SJSA1 (cell line): ENCODE measurements around the gene MPP7. TPM values are rescaled to one million over a fixed set of nuclear protein-coding genes. Genes with fewer than 3 reads are reported as not detected.
A peak's percentile ranks its signal among the peaks of the same experiment; 100 is the strongest.

Source experiments
- DNase-seq, 2 experiments: peaks; one replicate each; pipeline ENCODE4 v3.0.0-alpha.2; 2015 to 2020; ENCODE audit warnings: low spot score in 2 of 2, low read depth in 1 of 2
- H3K27ac ChIP-seq: fragments of 250-450 bp; sonication (Bioruptor Pico); 2 replicates; pipeline ENCODE4 v1.5.1; 2020; ENCODE audit warnings: mild to moderate bottlenecking, moderate library complexity
- H3K27me3 ChIP-seq: fragments of 250-450 bp; sonication (Bioruptor Pico); replicated peaks from 2 replicates; pipeline ENCODE4 v1.5.1; 2020; ENCODE audit warnings: mild to moderate bottlenecking, moderate library complexity
- H3K36me3 ChIP-seq: fragments of 250-450 bp; sonication (Bioruptor Pico); 2 replicates; pipeline ENCODE4 v1.5.1; 2020; ENCODE audit warnings: mild to moderate bottlenecking
- H3K4me1 ChIP-seq: fragments of 250-450 bp; sonication (Bioruptor Pico); replicated peaks from 2 replicates; pipeline ENCODE4 v1.6.1; 2021; ENCODE audit warnings: mild to moderate bottlenecking
- H3K4me3 ChIP-seq: fragments of 250-450 bp; sonication (Bioruptor Pico); 2 replicates; pipeline ENCODE4 v1.5.1; 2020; ENCODE audit warnings: mild to moderate bottlenecking
- H3K9me3 ChIP-seq: fragments of 250-450 bp; sonication (Bioruptor Pico); replicated peaks from 2 replicates; pipeline ENCODE4 v1.5.1; 2020; ENCODE audit warnings: mild to moderate bottlenecking
- total RNA-seq: library from RNA; depleted of rRNA; stranded (reverse); fragments of >200 nt; shearing (Covaris generic); gene quantifications from 2 replicates; pipeline ENCODE4 v1.2.3, GENCODE V29; 2014; rRNA removed

The MPP7 gene
- total RNA-seq, 1 experiment from 2014 or later: 1.6 TPM

DNA sequence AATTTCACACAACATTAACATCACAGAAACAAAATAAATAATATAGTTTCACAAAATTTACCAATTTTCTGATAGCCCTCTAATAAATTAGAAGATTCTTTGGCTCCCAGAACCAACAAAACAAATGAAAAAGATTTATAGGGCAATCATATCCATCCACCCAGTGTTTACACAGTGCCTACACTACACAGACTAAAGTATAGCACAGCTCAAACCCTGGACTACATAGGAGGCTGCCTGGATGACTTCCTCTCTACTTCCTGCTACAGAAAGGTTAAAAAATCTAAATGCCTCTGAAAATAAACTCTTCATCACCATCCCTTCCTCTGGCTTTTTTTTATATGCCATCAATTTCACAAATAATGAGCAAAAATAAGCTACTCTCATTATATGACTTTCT is 28.4 kb downstream of the MPP7 start:
- Histone ChIP-seq H3K4me1 (no peaks in the 10 kb centered on the region), H3K4me3 (no peak overlapping the region), H3K27me3 (peaks cover 7% of the 10 kb centered on the region), H3K27ac (no peak overlapping the region), H3K9me3 (no peaks in the 10 kb centered on the region), H3K36me3 (no peaks in the 10 kb centered on the region)
- DNase-seq: no peak

DNA sequence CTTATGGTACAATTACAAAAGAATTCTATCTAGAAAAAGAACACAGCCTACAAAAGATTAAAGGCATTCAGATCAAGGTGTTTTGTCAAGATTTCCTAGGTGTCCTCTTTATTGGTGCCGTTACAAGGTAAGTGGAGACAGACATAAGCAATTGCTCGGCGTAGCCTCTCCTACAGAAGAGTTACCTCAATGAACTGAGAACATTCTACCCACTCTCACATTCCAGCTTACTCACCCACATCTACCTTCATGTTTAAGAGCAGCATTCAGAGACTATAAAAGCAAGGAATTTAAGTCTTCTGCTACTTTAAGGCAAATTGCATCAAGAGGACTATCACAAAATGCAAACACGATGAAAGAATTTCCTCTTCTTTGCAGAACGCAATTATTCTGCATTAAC is 29.5 kb downstream of the MPP7 start:
- peak in 1 of 2 experiments; percentile 13 for DNase-seq
- Histone ChIP-seq H3K4me1 (no peaks in the 10 kb centered on the region), H3K27me3 (peaks cover 7% of the 10 kb centered on the region), H3K27ac (no peak overlapping the region), H3K9me3 (no peaks in the 10 kb centered on the region), H3K36me3 (no peaks in the 10 kb centered on the region), H3K4me3 (no peak overlapping the region)

DNA sequence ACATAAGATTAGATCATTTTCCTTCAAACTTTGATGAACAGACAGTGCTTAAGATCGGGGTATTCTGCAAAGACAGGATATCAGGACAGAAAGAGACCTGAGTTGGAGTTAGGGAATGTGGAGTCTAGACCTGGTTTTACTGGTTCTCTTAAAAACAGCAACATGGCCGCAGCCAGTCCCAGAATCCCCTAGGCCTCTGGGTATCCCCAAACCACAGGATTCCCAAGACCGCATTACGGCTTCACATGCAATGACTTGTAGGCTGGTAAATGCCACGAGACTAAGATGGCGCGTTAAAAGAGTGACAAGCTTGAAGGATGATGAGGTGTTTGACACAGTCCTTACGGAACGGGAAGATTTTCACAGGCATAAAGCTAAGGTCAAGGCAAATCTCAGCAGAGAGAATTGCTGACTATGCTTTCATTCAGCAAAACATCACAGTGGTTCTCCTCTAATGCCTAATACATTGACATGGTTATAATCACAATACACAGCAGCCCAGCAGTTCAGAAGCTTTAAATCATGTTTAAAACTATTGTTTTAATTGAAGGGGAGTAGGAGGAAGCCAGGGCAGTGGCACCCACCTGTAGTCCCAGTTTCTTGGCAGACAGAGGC is 32.9 kb downstream of the MPP7 start:
- H3K9me3 ChIP-seq: no peaks in the 10 kb centered on the region
- no peak for DNase-seq

DNA sequence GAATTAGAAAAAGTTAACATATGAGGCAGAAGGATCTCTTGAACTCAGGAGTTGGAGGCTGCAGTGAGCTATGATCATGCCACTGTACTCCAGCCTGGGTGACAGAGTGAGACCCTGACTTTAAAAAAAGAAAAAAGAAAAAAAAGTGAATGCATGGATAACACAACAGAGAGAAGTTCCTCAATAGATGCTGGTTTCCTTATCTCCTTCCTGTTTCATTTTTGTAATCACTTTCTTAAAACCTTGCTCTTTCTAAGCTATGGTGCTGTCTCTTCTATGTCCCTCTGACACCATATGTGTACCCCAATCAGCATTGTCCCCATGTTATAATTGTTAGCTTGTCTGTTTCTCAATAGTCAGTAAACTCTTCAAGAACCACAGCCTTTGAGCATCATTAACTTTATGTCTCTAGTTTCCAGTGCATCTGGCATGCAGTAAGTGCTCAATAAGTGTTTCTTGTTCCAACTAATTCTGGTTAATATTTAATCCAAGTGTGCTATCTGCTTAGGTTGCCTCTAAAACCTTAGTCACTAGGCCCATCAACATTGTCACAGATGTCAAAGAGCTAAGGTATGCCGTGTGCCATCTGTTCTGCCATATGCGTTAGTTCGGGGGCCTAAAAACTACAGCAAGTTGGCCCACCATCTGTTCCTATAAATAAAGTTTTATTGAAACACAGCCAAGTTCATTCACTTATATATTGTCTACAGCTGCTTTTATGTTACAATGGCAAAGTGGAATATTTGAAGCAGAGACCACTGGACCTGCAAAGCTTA is 36.2 kb downstream of the MPP7 start:
- Histone ChIP-seq H3K36me3 (no peaks in the 10 kb centered on the region), H3K4me3 (no peak overlapping the region), H3K4me1 (no peaks in the 10 kb centered on the region), H3K27ac (no peak overlapping the region), H3K27me3 (peaks cover 5% of the 10 kb centered on the region), H3K9me3 (no peaks in the 10 kb centered on the region)
- no peak for DNase-seq

More for the DNA sequence above, 32.9 kb downstream of the MPP7 start:
- Histone ChIP-seq H3K4me3 (no peak overlapping the region), H3K27ac (no peak overlapping the region), H3K27me3 (peaks cover 3% of the 10 kb centered on the region), H3K36me3 (no peaks in the 10 kb centered on the region), H3K4me1 (no peaks in the 10 kb centered on the region)

DNA sequence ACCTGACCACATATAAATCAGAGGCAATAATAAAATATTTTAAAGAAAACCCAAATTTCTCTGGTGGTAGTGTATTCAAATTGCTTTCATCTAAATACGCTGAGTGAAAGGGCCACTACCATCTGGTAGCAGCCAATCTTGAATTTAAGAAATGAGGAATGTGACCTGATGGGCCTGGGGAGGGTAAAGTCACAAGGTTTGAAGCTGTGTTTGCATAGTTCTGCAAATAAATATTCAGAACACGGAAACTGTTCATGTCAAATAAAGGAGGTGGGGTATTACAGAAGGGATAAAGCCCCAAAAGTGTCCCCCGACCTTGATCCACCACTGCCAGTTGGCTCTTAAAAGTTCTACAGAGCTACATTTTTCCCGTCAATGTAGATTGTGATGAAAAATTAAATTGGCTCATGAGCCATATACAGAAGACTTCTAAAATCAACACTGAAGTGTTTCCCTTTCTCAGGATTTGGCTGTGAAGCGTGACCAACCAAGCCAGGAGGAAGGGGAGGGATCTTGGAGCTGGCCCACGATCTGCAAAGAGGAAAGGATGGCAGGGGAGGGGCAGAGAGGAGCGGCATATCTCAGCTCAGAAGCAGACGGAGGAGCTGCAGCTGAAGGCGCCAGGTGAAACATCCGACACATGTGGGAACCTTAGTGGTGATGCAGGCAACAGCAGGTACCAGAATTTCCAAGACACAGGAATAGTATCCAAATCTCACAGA is 39.6 kb downstream of the MPP7 start:
- DNase-seq: no peak
- Histone ChIP-seq H3K36me3 (no peaks in the 10 kb centered on the region), H3K4me3 (no peak overlapping the region), H3K4me1 (no peaks in the 10 kb centered on the region), H3K9me3 (no peaks in the 10 kb centered on the region), H3K27me3 (peaks cover 2% of the 10 kb centered on the region; the same call in 1 of the 2 replicates), H3K27ac (no peak overlapping the region)

DNA sequence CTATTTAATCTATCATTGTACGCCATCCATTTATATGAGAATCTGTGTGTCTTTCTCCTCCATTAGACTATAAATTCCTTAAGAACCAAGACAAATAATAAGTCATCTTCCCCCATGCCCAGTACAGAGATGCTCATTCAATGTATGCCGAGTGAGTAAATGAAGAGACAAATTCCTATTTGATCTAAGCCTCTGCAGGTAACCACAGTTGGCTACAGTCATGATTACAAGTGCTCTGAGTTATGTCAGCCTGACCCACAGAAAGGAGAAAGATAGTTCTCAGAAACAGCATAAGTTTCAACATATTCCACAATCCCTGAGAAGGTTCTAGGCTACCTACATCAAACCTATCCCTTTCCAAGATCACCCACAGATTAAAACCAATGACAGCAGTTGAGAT is 46.1 kb downstream of the MPP7 start:
- no peak for DNase-seq
- Histone ChIP-seq H3K4me3 (no peak overlapping the region), H3K27ac (no peak overlapping the region), H3K27me3 (peaks cover 14% of the 10 kb centered on the region; the same call in 1 of the 2 replicates), H3K4me1 (no peaks in the 10 kb centered on the region), H3K9me3 (no peaks in the 10 kb centered on the region; the same call in 1 of the 2 replicates), H3K36me3 (no peaks in the 10 kb centered on the region)

DNA sequence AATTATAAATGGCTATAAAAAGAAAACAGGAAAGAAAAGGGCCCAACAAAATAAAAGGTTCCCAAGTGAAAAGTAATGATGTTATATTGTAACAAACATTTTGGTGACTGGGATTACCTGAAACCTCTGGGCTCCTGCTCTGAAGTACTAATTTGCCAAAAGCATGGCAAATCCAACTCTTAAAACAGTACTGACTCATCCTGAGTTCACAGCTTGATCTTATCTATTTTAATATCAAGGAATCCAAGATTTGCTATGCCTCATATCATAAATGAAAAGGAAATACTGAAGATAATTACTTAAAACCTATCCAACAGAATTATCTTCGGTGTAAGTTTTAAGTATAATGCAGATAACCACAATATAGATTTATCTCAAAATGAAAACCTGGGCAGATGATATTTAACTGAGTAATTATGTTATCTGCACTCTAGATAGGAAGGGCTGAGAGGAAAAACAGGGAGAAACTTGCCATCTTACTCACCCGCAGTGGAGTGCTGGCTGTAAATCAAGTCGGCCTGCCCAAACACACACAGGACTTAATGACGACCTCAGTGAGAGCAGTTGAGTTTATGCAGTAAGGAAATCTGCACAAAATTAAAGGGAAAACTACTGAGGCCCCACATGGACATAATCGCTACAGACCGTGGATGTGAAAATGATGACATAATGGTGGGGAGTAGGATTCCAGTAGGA is 48.4 kb downstream of the MPP7 start:
- Histone ChIP-seq H3K27me3 (peaks cover 14% of the 10 kb centered on the region; the same call in 1 of the 2 replicates), H3K4me3 (no peak overlapping the region), H3K27ac (no peak overlapping the region), H3K36me3 (no peaks in the 10 kb centered on the region), H3K4me1 (no peaks in the 10 kb centered on the region), H3K9me3 (no peaks in the 10 kb centered on the region; the same call in 1 of the 2 replicates)
- no peak for DNase-seq

DNA sequence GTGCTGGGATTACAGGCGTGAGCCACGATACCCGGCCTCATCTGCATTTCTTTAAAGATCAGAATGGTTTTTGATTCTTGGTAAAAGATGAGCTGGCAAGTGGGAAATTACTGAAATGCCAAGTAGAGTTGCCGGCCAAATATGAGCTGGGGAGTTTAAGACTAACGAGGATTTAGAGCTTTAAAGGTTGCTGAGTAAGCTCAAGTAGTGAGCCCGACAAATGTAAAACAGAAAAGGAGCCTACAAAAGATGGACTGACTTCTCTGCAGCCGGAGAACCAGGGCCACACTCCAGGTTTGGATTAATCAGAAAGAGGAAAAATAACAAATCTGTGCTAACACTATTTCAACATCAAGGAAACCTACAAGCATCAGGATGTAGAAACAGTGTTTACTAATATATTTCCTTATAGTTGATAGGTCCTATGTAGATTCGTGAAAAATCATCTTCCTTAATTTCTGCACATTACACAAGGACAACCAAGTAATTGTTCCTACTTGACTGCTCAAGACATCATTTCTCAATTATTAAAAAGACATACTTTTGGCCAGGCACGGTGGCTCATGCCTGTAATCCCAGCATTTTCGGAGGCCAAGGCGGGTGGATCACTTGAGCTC is 49.6 kb downstream of the MPP7 start:
- Histone ChIP-seq H3K4me1 (no peaks in the 10 kb centered on the region), H3K4me3 (no peak overlapping the region), H3K9me3 (no peaks in the 10 kb centered on the region; the same call in 1 of the 2 replicates), H3K27ac (no peak overlapping the region), H3K27me3 (peaks cover 16% of the 10 kb centered on the region), H3K36me3 (no peaks in the 10 kb centered on the region)
- no peak for DNase-seq

Other genes starting within 250 kb of the MPP7 start
- gene WAC, start 230.1 kb upstream of the MPP7 start, total RNA-seq: 51.8 and 90.6 TPM in 2 replicates